GM19328 (cell line): Measurements from ENCODE around the gene DIO1.

Experiments used
- ATAC-seq: cut with Tn5 transposase; IDR thresholded peaks from one replicate; pipeline ENCODE4 v1.9.1; 2021; ENCODE audit warnings: mild to moderate bottlenecking, moderate library complexity; ENCODE audit not compliant: unreplicated experiment

Gene DIO1

GRCh38 chr1:53938136-53938830 lies 44.3 kb downstream of the DIO1 start:
- ATAC-seq, result no peak

GRCh38 chr1:53942127-53942957 lies 48.4 kb downstream of the DIO1 start:
- no peak for ATAC-seq

- no peak for ATAC-seq
Measured at GRCh38 chr1:53943090-53943489, 49.1 kb downstream of the DIO1 start.

- ATAC-seq, result no peak
Measured at GRCh38 chr1:53943490-53944043, 49.6 kb downstream of the DIO1 start.

GRCh38 chr1:53944469-53945182 lies 50.6 kb downstream of the DIO1 start:
- no peak for ATAC-seq

- no peak for ATAC-seq
Measured at GRCh38 chr1:53945183-53945432, 51.1 kb downstream of the DIO1 start.

- ATAC-seq, result peak; percentile 67
Measured at GRCh38 chr1:53945433-53946251, 51.7 kb downstream of the DIO1 start, which contains the start of gene IFT25. IFT25 (minus strand) TSS chr1:53945699; CDS start chr1:53940082, 5,617 bp downstream.

- peak; percentile 53 for ATAC-seq
Measured at GRCh38 chr1:53946252-53947171, 52.5 kb downstream of the DIO1 start, which contains the start of gene LRRC42. LRRC42 (plus strand) TSS chr1:53946350; CDS start chr1:53952000, 5,650 bp downstream.

- ATAC-seq, result no peak
Measured at GRCh38 chr1:53947172-53947907, 53.4 kb downstream of the DIO1 start.

GRCh38 chr1:53948291-53948690 lies 54.3 kb downstream of the DIO1 start:
- no peak for ATAC-seq

- ATAC-seq, result no peak
Measured at GRCh38 chr1:53949023-53949990, 55.3 kb downstream of the DIO1 start.

GRCh38 chr1:53951697-53952096 lies 57.7 kb downstream of the DIO1 start:
- ATAC-seq, result no peak

GRCh38 chr1:53954128-53954527 lies 60.1 kb downstream of the DIO1 start:
- ATAC-seq, result no peak

GRCh38 chr1:53956308-53957168 lies 62.6 kb downstream of the DIO1 start:
- no peak for ATAC-seq

GRCh38 chr1:53957194-53957818 lies 63.3 kb downstream of the DIO1 start:
- ATAC-seq, result no peak

- no peak for ATAC-seq
Measured at GRCh38 chr1:53959664-53960250, 65.8 kb downstream of the DIO1 start.
